Measurements from ENCODE around the gene AK5.
"Not testable (repeated sequence)": the region's sequence is repeated elsewhere in the genome, so short reads cannot be mapped to it uniquely, and the experiment has no call there.

The AK5 gene

DNA sequence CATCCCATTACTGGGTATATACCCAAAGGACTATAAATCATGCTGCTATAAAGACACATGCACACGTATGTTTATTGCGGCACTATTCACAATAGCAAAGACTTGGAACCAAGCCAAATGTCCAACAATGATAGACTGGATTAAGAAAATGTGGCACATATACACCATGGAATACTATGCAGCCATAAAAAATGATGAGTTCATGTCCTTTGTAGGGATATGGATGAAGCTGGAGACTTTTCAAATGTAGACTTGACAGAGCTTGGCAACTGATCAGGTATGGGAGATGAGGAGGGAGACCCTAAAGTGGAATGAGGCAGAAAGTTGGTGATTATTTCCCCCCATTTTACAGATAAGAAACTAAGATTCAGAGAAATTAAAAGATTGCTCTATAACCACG lies 230.8 kb downstream of the AK5 start:
- DNase-seq: not testable (repeated sequence)

DNA sequence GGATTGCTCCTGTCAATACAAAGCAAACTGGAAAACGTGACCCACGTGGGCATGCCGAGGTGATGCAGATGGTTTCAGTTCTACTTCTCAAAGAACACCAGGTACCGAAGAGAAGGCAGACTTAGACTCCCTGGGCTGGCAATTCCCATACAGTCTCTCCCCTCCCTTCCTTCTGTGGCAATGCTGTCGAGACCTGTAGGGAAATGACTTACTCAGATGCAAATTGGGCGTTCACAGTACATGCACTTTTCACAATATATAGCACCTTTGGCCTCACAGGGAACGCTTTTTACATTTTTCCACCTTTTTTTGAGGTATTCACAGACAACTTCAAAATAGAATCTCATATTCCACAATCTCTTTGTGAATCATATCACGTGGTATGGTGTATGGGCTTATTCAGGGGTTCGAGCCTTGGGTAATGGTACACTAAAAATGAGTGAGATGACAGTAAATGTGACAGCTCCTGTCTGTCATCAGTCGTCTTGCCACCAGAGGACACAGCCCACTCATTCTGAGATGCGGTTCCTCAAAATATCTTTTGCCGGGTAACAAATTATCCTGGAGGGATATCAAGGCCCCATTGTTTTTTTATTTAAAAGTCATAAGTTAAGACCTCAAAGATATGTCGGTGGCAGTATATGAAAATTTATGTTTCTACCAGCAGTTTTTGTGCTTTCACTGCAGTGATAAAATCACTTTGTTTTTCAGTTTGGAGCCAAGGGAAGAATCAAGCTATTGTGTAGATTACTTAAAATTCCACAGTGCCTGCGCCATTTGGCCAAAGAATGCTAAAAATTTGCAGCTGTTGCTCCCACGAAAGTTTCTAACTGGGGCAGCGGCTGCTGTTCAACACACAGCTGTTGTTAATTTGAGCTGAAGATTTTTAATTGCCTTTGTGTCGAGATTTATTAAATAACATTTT lies 232.3 kb downstream of the AK5 start:
- no peak for DNase-seq

DNA sequence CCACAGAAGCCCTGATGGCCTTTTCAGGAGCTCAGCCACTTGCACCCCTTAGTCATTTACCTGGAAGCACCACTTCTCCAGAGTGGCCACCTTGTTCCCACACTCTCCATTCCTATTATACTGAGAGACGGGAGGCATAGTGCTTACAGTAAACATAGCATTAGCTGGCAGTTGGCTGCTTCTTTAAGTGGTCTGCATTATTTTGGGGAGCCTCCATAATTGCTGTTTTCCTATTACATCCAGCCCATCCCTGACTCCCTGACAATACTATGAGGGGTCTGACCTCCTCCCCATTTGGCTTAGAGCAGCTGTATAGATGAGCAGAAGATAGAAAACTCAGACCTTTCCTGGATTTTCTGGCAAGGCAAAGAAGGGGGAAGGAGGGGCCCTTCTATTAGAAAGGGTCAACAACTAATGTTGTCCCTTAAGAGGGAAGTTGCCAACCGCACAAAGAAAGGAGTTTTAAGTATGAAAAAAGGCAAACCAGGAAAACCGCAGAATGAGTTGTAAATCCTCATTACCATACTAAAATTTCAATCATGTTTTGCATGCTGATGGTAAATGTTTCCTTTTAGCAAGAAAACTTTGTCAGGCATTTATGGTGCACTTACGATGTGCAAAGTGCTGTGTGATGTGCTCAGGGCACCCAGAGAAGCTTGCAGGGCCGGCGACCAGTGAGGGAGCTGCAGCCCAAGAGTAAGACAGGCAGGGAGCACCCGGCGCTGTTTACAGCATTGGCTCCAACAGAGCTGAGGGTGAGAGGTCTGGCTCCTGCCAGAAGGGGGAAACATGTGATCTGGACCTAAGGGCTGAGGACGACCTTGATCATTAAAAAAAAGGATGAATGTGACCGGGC lies 233.3 kb downstream of the AK5 start:
- DNase-seq: no peak

DNA sequence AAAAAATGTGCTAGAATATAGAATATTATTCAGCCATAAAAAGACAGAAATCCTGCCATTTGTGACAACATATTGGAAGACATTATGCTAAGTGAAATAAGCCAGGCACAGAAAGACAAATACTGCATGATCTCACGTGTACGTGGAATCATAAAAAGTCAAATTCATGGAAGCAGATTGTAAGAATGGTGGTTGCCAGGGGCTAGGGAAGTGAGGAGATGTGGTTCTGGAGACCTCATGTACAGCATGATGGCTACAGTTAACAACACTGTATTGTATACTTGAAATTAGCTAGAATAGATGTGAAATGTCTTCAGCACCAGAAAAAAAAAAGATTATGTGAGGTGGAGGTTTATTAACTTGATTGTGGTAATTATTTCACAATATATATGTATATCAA lies 234.3 kb downstream of the AK5 start:
- no peak for DNase-seq

DNA sequence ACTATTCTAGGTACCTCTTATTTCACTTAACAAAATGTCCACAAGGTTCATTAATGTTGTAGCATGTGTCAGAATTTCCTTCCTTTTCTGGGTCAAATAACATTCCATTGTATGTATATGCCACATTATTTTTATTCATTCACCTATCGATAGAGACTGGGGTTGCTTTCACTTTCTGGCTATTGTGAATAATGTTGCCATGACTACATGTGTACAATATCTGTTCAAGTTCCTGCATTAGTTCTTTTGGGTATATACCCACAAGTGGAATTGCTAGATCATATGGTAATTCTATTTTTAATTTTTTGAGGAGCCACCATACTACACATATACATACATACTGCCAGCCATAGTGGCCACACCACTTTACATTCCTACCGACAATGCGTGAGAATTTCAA lies 242.2 kb downstream of the AK5 start:
- no peak for DNase-seq

DNA sequence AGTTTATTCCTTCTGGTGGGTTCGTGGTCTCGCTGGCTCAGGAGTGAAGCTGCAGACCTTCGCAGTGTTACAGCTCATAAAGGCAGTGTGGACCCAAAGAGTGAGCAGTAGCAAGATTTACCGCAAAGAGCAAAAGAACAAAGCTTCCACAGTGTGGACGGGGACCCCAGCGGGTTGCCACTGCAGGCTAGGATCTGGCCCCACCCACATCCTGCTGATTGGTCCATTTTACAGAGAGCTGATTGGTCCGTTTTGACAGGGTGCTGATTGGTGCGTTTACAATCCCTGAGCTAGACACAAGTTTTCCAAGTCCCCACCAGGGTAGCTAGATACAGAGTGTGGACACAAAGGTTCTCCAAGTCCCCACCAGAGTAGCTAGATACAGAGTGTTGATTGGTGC lies 249.3 kb downstream of the AK5 start:
- not testable (repeated sequence) for DNase-seq

DNA sequence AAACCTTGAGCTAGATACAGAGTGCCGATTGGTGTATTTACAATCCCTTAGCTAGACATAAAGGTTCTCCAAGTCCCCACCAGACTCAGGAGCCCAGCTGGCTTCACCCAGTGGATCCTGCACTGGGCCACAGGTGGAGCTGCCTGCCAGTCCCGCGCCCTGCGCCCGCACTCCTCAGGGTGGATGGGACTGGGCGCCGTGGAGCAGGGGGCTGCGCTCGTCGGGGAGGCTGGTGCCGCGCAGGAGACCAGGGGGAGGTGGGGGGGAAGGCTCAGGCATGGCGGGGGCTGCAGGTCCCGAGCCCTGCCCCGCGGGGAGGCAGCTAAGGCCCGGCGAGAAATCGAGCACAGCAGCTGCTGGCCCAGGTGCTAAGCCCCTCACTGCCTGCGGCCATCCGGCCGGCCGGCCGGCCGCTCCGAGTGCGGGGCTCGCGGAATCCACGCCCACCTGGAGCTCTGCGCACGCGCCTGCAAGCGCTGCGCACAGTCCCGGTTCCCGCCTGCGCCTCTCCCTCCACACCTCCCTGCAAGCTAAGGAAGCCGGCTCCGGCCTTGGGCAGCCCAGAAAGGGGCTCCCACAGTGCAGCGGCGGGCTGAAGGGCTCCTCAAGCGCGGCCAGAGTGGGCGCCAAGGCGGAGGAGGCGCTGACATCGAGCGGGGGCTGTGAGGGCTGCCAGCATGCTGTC lies 249.9 kb downstream of the AK5 start:
- not testable (repeated sequence) for DNase-seq

DNA sequence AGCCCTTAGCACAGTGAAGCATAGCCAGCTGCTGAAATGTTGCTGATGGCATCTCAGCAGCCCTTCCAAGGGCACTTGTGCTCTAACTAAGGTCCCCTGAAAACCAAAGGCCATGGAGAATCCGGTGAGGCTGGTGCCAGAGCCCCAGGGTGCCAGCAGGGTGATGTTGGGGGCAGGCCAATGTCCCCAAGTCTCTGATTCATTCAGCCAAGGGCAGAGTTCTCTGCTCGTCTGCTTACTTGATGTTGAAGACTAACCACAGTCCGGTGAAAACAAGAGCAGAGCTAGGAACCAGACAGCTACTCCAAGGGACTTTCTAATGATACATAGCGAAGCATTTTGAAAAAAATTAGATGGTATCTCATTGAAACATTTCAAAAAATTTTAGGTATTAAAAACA lies 250.8 kb downstream of the AK5 start:
- DNase-seq: no peak

DNA sequence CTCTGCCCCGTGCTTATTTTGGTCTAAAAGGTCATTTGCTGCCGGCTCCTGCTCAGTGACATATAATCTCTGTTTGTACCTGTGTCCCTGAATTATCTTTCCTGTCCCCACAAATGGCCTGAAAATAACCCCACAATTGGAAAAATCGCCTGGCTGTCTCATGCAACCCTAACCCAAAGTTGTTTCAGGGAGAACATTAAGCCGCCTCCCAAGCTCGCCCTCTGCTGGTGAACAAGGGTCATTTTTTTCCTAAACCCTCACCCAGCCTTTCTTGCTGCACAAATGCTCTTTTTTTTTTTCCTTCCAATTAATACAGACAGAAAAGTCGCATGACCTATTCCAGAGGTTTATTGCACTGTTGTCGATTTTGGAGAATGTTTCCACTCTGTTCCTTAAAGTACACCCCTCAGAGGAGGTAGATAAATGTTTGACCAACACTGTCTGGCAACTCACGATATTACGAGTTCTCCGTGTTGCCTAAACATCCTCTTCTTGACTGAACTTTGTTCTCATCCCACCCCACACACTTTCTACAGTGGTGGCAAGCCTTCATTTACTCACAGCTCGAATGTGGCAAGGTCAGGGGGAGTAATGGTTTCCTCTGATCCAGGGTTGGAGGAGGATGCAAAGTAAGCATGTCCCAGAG lies 252.0 kb downstream of the AK5 start:
- DNase-seq: peak; percentile 82

DNA sequence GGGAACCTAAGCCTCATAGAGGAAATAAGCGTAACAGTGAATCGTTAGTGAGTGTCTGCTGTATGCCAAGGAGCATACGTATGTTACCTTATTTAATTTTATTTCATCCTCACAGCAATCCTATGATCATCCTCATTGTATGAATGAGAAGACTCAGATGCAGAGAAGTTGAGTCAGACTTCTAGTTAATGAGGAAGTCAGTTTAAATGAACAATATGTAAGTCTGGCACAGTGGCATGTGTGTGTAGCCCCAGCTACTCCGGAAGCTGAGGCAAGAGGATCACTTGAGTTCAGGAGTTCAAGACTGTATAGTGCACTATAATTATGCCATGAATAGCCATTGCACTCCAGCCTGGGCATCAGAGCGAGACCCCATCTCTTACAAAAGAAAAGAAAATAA lies 252.6 kb downstream of the AK5 start:
- no peak for DNase-seq

DNA sequence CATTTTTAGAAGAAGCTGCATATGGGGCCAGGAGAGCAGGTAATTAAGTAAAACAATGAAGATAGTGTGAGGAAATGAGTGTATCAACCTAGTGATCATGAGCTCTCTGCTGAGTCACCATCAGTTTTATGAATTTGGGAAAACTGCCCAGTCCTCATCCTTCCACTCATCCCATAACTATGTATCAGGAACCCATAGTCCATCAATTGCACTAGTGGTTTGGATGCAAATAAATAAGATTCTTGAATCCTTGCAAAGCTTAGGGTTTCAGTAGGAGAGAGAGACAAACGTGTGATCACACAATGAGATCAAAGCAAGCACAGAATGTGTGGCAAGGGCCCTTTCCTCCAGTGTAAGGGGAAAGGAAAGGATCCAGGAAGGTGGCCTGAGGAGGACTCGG lies 255.0 kb downstream of the AK5 start:
- no peak for DNase-seq

DNA sequence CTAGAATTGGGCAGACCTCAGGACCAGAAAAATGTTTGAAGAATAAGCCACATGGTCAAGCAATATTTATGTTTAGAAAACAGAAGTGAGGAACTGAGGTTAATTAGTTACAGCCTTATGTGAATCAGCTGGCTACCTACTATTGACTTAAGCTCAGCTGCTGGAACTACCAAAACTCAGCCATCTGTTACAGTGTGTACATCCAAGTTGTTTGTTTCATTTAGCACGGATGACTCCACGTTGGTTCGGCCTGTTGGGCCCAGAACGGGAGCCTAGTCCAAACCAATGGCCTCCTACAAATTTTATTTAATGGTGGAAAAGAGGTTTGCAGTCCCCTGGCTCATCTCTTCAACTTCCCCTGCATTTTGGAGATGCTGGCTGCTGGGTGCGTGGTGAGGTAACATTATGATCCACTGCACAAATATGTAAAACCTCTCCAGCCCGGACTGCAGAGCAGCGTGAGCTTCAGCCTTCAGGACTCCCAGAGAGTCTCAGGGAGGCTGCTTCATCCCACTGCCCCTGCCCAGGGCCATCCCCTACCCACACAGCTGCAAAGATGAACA lies 257.2 kb downstream of the AK5 start:
- no peak for DNase-seq

DNA sequence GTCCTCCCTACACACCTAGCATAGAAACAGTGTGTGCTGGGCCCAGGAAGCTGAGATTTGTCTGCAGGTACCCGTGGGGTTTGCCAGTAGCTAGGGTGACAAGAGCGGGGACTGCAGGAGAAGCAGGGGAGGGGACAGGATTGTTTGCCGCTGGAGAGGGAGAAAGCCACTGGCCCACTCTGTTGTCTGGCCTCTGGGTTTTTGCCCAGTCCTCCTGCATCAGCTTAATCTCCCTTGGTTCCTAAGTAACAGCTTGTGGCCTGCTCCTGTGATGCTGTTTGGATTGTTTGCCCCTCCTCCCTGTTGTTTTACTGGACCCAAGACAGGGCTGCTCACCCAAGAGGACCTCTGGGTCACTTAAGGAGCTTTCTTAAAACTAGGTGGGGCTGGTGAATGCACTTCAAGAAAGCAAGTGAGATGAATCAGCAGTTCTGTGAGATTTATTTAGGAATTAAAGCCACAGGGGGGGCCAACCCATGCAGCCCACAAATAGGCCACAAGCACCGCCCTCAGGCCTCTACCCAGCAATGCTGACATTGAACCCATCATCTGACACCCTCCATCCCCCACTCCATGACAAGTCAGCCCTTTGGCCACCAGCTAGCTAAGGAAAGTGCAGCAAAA lies 257.8 kb downstream of the AK5 start:
- DNase-seq: no peak

DNA sequence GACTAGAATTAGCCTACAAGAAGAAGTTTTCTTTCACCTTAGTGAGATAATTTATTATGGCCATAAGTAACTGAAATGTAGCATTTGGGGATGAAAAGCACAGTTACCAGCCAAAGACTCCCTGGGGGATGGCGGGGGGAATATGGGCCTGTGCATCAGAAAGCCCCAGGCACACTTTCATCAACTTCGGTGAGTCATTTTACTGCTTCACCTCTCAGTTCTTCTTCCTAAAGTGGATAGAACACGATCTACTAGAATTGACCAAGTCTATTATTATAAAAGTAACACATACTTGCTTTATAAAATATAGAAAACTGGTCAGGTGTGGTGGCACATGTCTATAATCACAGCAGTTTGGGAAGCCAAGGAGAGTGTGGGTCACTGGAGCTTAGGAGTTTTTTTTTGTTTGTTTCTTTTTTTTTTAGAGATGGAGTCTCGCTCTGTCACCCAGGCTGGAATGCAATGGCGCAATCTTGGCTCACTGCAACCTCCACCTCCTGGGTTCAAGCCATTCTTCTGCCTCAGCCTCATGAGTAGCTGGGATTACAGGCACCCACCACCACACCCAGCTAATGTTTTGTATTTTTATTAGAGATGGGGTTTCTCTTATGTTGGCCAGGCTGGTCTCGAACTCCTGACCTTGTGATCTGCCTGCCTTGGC lies 258.8 kb downstream of the AK5 start:
- no peak for DNase-seq

DNA sequence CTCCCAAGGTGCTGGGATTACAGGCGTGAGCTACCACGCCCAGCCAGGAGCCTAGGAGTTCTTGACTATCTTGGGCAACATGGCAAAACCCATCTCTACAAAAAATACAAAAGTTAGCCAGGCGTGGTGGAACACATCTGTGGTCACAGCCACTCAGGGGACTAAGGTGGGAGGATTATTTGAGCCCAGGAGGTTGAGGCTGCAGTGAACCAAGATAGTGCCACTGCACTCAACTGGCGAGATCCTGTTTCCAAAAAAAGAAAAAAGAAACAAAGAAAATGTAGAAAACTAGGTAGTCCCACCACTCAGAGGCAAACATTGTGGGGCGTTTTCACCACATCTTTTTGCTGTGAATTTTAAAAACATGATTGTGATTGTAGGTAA lies 259.3 kb downstream of the AK5 start:
- DNase-seq: no peak

DNA sequence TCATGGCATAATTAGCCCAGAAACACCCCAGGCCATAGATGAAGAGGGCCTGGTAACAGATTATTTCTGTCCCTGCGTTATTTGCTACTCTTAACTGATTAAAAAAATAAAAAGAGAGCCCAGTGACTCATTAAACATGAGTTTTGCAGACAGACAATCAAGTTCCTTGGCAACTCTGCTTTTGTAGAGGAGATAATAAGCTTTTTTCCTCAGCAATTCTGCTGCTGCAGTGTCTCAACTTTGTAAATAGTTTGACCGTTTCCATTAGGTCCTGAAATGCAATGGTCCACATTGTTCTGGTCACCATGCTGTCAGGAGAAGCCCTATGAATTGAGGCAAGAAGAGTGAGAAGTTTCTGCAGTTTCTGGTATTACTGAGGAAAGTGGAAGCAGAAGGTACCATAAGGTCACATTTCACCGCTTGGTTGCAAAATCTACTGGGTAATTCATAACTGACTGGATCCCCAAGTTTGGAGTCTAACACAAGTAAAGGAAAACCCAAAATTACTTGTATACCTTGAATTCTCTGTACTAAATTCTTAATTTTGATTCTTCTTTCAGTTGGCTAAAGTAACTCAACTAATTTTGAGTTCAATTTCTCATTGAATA lies 261.1 kb downstream of the AK5 start:
- DNase-seq: no peak

DNA sequence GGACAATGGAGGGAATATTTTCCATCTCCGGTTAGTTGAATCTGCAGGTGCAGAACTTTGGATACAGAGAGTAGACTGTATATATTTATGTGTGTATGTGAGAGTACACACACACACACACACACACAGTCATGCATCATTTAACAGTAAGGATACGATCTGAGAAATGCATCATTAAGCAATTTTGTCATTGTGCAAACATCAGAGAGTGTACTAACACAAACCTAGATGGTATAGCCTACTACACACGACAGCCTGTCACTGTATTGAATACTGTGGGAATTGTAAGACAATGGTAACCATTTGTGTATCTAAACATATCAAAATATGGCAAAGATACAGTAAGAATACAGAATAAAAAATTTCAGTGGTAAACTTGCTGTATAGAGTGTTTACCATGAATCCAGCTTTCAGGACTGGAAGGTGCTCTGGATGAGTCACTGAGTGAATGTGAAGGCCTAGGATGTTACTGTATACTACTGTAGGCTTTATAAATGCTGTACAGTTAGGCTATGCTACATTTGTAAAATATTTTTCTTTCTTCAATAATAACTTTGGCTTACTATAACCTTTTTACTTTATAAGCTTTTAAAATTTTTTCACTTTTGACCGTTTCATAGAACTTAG lies 262.1 kb downstream of the AK5 start:
- no peak for DNase-seq

DNA sequence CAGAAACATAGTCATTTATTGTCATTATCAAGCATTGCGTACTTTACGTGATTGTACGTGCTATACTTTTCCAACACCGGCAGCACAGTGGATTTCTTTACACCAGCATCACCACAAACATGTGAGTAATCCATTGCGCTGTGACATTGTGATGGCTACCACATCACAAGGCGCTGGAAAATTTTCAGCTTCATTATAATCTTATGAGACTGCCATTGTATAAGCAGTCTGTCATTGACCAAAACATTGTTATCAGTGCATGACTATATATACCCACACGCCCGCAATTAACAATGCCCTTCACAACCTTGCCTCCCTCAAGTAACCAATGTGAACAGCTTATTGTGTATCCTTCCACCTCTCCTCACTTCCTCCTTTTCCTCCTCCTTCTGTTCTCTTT lies 263.0 kb downstream of the AK5 start:
- no peak for DNase-seq

DNA sequence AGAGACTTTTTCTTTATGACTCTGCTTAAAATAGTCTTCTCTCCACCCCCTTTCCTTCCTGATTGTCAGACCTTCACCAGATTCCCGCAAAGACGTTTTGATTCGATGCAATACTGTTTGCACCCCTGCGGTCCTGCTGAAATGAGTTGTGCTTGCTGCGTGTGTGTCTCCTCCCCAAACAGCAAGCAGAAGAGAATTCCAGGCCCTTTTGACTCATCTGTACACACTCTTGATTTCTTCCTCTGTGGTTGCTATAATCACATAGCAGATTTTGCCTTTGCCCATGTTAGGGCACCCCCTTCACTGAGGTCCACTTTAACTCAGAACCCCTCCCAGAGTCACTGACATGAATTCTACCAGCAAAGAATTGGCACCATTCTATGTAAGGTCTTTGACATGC lies 264.2 kb downstream of the AK5 start:
- DNase-seq: no peak

DNA sequence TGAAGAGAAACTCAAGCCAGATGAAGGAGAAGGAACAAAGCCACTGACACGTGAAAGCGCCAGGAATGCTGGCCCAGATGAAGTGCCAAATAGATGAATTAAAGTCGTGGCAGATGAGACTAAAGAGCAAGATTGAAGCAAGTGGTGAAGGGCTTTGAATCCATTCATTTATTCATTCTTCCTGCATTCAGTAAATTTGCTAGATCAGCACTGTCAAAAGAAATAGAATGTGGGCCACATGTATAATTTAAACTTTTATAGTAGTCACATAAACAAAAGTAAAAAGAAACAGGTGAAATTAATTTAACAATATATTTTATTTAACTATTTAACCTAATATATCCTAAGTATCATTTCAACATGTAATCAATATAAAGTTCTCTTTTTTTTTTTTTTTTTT lies 265.1 kb downstream of the AK5 start:
- no peak for DNase-seq

DNA sequence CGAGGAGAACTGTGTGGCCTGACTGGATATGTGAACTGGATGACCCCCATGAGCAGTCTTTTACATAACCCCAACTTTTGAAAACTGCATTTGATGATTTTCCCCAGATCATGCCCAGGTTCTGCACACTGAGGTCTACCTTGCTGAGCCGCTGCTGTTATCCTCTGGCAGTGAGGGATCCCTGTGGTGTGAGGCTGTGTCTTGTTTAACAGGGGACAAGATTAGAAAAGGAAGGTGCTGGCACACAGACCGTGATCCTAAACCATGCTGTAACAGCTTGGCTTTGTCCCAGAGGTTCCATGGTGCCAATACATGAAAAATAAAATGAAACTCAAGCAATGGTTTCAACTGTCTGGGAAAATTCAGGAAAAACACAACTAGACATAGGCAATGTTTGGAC lies 266.5 kb downstream of the AK5 start:
- no peak for DNase-seq

Measured in activated effector memory CD4-positive, alpha-beta T cell treated with anti-CD3 and anti-CD28 coated beads, Interleukin-2, amount 50 U/mL, for 16 hours (primary cell).